GM19240 (cell line): ENCODE results near the gene ARHGAP44.
"Not testable (repeated sequence)": the region's sequence is repeated elsewhere in the genome, so short reads cannot be mapped to it uniquely, and the experiment has no call there.

Experiments used
- DNase-seq: peaks from one replicate; pipeline ENCODE4 v3.0.0; 2011; ENCODE audit warnings: low spot score; ENCODE audit not compliant: insufficient read length

Gene ARHGAP44

DNA sequence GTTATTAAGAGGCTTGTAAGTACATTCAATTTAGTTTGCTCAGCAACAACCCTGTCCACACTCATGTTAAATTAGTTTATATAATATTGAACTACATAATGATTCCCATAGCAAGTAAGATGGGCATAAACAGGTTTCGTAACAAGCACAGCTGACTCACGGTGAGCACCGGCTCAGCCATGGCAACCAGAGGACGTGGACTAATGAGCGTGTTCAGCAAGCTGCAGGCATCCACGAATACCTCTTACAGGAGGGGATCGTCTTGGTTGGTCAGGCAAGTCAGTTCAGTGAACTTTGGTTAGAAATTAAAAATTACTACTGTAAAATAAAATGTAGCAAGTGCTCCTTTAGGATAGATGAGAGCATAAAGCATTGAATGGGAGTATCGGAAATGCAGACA, 170.1 kb downstream of the ARHGAP44 start:
- no peak for DNase-seq

DNA sequence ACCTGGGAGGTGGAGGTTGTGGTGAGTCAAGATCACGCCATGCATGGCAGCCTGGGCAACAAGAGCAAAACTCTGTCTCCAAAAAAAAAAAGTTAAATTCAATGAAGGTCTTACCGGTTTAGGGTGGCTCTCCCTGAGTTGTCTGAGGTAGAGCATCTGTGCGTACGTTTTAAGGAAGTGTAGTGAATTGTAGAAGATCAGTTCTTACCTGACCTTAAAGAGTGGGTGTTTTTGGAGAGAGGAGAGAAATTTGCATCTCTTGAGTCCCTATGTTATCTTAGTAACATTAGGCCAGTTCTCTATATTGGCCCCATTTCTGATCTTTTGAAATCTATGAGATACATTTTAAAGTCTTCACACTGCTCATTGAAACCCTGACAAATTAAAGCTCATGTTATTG, 172.4 kb downstream of the ARHGAP44 start:
- DNase-seq: no peak

DNA sequence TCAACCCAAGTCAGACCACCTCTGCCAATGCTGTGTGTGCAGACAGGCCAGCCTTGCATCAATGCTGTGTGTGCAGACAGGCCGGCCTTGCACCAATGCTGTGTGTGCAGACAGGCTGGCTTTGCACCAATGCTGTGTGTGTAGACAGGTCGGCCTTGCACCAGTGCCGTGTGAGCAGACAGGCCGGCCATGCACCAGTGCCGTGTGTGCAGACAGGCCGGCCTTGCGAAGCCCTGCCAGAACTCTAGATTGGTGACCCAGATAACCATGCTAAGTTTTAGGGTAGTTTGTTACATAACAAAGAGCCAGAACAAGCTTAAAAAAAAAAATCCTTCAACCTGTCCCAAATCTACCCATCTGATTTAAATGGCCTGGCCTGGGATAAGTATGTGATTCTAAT, 174.2 kb downstream of the ARHGAP44 start:
- DNase-seq: no peak

DNA sequence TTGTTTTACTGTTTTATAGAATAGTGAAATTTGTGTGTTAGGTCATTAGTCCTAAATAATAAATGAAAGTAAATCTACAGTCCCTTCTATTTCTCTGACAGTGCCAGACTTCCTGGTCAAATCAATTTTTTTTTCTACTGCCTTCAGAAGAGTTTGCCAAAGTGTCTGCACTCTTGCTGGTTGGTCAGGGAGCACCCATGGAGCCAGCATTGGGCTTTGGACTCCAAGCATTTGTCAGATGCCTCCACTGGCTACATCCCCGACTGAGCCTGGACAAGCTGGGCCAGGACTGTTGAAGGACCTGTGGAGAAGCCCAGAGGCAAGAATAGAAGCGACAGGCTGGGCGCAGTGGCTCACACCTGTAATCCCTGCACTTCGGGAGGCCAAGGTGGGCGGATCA, 174.9 kb downstream of the ARHGAP44 start:
- DNase-seq: no peak

DNA sequence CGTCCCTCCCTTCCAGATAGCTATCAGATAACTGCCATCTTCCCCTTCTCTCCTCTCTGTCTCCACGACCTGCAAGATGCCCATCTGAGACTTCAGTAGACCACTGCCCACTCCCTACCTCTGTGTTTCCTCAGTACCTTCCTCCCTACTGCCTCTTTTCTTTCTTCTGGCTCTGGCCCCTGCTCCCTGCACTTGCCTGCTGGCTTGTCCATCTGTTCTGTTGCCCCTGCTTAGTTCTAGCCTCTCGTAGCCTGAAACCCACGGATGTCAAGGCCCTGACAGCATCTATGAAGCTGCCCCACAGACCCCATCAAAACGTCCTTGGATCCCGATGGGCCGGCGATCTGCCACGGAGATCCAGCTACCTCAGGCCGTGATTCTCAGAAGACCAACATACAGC, 175.5 kb downstream of the ARHGAP44 start:
- DNase-seq: no peak

DNA sequence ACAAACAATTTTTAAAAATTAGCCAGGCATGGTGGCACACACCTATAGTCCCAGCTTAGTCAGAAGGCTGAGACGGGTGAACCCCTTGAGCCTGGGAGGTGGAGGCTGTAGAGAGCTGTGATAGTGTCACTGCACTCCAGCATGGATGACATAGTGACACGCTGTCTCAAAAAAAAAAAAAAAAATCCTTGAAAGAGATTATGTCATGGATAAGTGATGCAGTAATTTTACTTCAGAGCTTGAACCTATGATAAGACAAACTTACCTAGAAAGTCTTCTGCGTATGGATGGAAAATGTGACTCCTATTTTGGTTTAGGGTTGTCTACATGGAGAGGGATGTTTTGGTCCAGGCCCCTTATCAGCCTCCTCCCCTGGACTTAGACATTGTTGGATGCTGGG, 176.7 kb downstream of the ARHGAP44 start:
- no peak for DNase-seq

DNA sequence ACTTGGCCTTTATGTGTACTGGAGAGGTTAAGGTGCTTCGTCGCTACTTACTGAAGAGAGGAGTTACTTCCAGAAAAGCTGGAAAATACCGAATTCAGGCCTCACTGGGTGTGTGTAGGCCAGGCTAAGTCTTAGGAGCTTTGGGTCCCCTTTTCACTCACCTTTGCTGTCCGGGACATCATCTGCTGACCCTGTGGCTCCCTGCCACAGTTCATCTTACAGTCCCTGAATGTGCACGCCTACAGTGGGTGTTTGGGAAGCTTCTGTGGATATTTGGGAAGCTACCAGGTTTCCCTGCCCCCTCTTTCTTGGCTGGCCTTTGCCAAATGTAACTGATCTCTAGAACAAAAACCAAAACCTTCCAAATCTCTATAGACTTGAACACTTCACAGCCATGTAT, 177.1 kb downstream of the ARHGAP44 start:
- DNase-seq: no peak

DNA sequence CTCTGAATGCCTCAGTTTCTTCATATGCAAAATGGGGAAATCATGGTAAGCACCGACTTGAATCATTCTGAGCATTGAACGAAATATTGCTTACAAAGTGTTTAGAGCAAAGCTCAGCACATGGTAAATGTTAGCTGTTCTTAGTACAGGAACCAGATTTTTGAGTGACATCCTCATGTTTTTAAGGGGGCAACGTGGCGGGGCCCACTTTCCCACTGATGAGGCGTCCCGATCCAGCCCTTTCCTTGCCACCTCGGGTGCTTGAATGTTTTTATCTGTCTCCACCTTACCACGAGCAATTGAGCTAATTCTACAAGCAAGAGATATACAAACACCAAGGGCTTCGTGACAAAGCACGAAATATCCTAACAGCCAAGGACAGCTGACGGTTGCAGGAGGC, 178.7 kb downstream of the ARHGAP44 start:
- no peak for DNase-seq

DNA sequence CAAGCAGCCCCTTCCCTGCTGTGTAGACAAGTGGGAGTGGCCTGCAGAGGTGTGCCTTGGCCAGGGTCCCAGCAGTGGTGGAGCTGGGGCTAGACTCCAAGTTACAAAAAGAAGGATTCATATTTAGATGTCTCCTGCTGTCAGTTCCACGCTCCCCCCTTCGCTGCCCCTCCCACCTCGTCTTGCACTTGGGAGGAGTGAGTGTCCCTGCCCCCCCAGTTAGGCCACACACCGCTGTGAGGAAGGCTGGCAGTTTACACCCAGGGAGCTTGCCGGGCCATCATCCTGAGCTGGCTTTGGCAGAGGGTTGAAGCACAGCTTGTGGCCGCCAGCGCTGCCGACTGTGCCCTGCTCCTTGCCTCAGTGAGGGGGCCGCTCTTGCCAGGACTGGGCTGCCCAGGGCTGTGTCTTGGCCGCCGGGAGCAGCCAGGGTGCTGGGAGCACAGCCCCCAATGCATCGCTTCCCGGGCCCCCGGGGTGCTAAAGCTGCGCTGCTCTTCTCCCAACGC, 184.3 kb downstream of the ARHGAP44 start:
- DNase-seq: no peak

DNA sequence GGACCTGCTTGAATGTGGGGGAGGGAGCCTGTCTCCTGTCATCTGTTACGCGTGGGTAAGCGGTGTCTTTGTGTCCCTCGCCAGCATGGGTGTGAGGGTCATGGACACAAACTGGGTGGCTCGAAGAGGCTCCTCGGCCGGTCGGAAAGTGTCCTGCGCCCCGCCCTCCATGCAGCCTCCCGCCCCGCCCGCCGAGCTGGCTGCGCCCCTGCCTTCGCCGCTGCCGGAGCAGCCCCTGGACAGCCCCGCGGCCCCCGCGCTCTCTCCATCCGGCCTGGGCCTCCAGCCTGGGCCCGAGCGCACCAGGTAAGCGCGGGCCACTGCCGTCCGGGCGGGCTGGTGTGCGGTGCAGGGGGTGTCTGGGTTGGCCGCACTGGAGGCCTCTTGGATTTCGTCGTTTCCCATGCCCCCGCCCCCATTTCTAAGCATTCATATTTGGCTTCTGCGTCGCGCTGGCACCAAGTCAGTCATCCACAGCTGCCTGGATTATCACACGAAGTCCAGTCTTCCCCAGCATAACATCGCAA, 184.8 kb downstream of the ARHGAP44 start:
- no peak for DNase-seq

DNA sequence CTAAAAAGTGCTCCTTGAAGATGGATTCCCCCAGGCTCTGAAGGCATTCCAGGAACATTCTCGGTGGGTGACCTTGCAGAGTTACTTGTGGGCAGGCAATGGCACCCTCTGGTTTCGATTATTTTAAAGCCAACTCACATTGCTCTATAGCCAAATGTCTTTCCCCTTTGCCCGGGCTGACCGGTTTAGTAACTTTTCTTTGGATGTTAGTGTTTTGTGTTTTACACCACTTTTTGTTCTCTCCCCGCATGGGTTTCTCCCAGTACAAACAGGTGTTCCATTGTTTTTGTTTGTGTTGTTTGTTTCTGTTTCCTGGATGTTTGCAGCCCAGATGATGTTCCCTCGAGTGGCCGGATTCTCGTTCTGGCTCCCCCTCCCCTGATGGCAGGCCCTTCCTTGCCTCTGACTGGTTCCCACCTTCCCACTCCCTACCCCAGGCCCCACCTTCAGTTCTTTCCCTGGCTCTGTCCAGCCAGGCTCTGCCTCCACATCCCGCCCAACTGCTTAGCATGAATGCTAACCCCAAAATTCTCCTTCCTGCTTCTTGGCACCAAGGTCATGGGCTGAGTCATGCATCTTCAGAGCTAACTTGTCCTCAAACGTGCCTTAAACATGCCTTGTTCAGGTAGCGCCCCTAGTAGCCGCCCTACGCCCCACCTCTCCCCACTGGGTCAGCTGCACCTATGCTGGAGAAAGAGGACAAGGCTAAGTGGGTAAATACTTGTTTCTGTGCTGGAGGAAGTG, 187.9 kb downstream of the ARHGAP44 start:
- no peak for DNase-seq

DNA sequence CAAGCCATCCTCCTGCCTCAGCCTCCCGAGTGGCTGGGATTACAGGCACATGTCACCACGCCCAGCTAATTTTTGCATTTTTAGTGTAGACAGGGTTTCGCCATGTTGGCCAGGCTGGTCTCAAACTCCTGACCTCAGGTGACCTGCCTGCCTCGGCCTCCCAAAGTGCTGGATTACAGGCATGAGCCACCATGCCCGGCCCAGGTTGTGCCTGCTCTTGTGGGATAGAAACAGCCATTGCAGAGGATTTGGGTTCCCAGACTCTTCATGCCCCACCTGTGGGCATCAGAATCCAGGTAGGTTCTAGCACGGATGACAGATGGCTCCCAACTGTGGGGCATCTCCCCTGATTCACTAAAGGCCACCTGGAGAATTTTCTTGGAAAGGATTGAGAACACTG, 189.5 kb downstream of the ARHGAP44 start:
- not testable (repeated sequence) for DNase-seq

DNA sequence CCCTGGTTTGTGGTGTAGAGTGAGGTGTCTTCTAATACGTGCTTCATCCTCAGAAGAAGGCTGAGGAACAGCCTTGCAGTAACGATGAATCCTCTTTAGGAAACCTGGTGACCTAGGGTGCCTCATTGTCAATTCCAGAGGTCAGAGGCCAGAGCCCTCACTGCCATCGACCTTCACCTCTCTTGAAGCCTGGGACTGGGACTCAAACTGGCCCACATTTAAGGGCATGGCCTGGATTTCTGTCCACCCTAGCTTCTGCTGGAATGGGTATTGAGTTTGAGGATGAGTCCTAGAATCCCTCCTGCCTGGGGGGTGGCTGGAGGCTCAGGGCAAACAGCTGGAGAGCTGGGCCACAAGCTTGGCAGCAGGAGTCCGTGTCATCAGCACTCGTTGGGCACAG, 189.9 kb downstream of the ARHGAP44 start:
- no peak for DNase-seq

DNA sequence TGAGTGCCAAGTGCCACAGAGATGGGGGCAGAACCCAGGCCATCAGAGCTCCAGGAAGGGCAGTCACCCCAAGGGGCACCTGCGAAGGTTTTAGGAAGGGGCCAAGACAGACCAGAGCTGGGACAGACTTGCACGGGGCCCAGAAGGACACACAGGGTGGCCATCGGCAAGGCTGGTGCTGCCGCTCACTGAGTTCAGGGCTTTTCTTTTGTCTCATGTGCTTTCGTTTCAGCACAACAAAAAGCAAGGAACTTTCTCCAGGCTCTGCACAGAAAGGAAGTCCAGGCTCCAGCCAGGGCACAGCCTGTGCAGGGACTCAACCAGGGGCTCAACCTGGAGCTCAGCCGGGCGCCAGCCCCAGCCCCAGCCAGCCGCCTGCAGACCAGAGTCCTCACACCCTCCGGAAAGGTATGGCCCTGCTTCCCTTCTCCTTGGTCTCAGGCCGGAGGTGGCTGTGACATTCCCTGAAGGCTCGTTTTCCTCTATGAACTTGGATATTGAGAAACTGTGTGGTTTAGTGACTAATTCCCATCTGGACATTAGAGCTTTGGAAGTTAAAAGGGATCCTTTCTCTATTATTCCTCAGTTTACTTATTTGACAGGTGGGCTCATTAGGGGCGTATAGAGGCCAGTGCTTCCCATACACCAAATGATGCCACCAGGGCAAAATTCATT, 190.7 kb downstream of the ARHGAP44 start:
- no peak for DNase-seq

DNA sequence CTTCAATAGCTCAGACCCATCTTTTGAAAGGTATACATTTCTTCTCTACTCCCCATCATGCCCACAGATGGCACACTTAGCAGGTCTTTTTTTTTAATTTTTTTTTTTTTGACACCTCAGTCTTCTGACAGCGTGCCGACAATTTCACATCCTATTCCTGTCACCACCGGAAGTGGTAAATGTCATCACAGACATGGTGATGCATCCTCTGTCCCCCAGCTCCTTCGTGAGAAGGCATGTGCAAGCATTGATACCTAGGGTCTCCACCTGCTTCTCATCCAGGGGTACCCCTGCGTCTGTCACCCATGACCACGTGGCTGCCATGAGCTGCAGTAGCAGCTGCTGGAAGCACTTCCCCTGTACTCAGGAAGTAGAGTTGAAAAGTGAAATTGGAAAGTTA, 192.9 kb downstream of the ARHGAP44 start:
- DNase-seq: no peak

DNA sequence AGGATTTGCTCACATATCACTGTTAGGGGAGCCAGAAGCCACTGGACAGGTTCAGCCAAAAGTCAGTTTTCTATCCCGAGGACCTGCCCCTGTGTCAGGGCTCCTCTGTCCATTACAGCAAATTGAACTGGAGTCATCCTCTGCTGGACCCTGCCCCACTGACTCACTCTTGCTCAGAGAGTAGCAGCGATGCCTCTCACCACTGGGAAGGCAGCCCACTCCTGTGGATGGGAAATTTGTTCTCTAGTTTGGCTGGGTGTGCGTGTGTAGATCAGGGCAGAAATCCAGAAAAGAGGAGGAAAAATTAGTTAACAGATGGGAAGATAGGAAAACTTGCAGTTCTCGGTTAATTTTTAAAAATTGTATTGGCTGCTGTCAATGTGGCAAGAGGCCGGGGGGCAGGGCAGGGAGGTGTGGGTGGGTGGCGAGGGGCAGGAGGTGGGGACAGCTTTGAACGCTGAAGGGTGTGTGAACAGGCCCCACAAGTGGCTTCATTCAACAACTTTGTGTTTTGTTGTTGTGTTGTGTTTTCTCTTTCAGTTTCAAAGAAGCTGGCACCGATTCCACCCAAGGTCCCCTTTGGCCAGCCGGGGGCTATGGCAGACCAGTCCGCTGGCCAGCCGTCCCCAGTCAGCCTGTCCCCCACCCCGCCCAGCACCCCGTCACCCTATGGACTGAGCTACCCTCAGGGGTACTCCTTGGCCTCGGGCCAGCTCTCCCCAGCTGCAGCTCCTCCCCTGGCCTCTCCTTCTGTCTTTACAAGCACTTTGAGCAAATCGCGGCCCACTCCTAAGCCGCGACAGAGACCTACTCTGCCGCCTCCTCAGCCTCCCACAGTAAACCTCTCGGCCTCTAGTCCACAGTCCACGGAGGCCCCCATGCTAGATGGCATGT, 194.9 kb downstream of the ARHGAP44 start:
- no peak for DNase-seq

DNA sequence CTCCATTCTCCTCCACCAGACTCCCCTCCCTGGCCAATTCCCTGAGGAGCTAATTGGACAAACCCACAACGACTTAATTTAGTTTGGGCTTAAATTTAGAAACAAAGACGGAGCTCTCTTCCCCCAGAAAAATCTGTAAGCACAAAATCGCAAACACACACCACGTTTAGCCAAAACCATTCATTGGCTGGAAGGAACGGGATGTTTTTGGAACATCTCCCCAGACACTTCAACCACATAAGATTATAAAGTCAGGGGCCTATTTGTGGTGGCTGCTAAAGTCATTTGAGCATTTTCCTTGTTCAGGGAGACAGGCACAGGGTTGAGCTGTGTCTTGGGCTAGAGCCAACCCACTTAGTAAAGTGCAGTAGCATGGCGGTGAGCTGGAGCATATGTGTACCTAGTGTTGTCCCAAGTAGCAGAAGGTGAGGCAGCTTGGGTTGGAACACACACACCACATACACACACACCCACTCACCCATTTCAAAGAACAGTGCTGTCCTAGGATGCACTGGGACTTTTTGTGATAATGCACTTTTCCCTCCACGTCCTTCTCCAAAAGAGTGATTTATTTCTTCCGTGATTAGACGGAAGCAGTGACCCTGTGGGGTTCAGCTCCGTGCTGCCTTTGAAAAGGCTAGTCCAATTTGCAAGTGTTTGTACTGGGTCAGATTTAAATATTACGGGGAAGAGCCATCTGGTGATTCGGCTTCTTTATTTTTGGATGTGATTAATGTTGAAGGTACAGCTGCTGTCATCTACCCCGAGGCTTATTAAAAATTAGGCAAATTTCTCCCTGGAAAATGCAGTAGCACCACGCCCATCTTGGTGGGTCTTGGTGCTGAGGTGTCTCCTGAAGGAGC, 196.4 kb downstream of the ARHGAP44 start:
- DNase-seq: no peak

DNA sequence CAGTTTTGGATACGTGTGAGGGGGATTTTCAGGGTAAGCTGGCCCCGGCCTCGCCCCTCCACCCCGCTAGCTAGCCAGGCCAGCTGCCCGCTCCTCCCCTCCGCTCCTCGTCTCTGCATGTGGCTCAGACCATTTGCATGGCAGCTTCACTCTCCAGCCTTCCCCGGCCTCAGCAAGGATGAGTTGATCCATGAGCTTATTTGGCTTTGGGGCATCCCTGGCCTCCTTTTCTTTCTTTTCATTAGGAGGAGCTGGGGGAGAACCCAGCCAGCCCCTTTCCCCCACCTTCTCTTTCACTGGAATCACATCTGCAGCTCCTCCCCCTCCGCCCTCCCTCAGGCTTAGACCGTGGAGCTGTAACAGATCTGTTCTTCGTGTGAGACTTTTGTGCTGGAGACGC, 197.8 kb downstream of the ARHGAP44 start:
- DNase-seq: no peak

DNA sequence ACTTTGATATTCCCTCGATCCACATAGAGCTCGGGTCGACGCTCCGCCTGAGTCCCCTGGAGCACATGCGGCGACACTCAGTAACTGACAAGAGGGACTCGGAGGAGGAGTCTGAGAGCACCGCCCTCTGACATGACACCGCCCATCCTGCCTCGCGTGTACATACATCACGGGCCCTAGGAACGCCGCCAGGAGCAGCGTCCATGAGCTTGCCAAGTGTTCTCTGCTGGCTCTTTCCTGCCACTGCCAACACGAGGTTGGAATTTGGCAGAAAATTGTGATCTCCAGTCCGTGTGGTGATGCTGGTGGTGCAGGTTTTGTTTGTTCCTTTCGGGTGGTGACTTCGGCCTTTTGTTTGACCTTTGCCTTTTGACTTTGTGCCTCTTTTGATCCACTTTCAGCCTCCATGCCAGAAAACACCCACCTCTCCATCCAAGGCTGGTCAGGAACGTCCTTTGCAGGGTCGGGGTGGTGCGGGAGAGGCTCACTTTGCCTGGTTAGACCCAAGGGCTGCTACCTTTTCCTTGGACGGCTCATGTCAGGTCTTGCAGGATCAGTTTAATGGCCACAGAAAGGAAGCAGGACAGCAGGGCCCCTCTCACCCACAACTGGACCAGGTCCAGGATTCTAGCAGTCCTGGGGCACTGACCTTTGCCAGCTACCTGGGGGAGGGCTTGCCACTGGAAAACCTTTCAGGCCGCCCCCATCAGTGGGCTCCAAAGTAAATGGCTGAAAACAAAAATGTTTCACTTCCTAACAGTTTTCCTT, 200.9 kb downstream of the ARHGAP44 start:
- no peak for DNase-seq

DNA sequence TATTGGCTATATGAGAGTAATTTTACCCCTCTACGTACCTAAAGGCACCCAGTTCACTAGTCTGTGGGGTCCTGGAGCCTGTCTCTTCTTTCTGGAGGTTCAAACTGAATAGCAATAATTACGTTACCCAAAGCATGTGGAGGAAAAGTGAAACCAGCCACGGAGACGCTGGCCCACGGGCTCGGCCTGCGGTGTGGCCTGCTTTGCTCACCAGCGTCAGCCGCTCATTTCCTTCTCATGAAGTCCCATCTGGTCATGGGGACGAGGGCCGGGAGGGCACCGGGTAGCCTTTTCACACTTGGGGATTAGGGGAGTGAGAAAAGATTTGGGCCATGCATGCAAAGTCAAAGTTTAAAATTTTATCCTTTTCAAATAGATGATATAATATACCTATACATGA, 201.6 kb downstream of the ARHGAP44 start:
- DNase-seq: no peak
